ENCODE data around the gene INF2. TPM values are rescaled to one million over a fixed set of nuclear protein-coding genes. Genes with fewer than 3 reads are reported as not detected.

Gene INF2
- total RNA-seq, 1 donor from 2014 or later: 69.2 TPM

GRCh38 chr14:104757681-104758392 lies 68.4 kb downstream of the INF2 start:
- Mint-ChIP-seq H3K27ac (no peak overlapping the region), H3K36me3 (ENCODE audit: insufficient read depth) (peaks cover 14% of the 10 kb centered on the region), H3K27me3 (no peaks in the 10 kb centered on the region), H3K4me1 (ENCODE audit: low read depth) (peaks cover 16% of the 10 kb centered on the region), H3K9me3 (ENCODE audit: low read depth) (peaks cover 4% of the 10 kb centered on the region), H3K4me3 (ENCODE audit: low read depth) (no peak overlapping the region)
- TF ChIP-seq CTCF (IDR thresholded peaks at IDR 0.05; ENCODE audit: unreplicated experiment): no peak
- DNase-seq (ENCODE audit: low spot score, unreplicated experiment): no peak

GRCh38 chr14:104758981-104759969 lies 69.9 kb downstream of the INF2 start:
- Mint-ChIP-seq H3K4me3 (ENCODE audit: low read depth) (no peak overlapping the region), H3K27me3 (no peaks in the 10 kb centered on the region), H3K27ac (peak overlapping the region; percentile 83), H3K36me3 (ENCODE audit: insufficient read depth) (peaks cover 17% of the 10 kb centered on the region), H3K4me1 (ENCODE audit: low read depth) (peaks cover 9% of the 10 kb centered on the region), H3K9me3 (ENCODE audit: low read depth) (peaks cover 4% of the 10 kb centered on the region)
- no peak for TF ChIP-seq CTCF (IDR thresholded peaks at IDR 0.05; ENCODE audit: unreplicated experiment)
- DNase-seq (ENCODE audit: low spot score, unreplicated experiment): no peak

GRCh38 chr14:104765517-104765916 lies 76.1 kb downstream of the INF2 start:
- no peak for TF ChIP-seq CTCF (IDR thresholded peaks at IDR 0.05; ENCODE audit: unreplicated experiment)
- H3K4me3 Mint-ChIP-seq (ENCODE audit: low read depth): peak overlapping the region; percentile 61
- peaks cover 21% of the 10 kb centered on the region for H3K4me1 Mint-ChIP-seq (ENCODE audit: low read depth)
- DNase-seq (ENCODE audit: low spot score, unreplicated experiment): no peak
- peaks cover 29% of the 10 kb centered on the region for H3K36me3 Mint-ChIP-seq (ENCODE audit: insufficient read depth)
- H3K27ac Mint-ChIP-seq: no peak overlapping the region
- H3K27me3 Mint-ChIP-seq: no peaks in the 10 kb centered on the region
- peaks cover 18% of the 10 kb centered on the region for H3K9me3 Mint-ChIP-seq (ENCODE audit: low read depth)

- no peak for DNase-seq (ENCODE audit: low spot score, unreplicated experiment)
- Mint-ChIP-seq H3K4me1 (ENCODE audit: low read depth) (peaks cover 21% of the 10 kb centered on the region), H3K27ac (peak overlapping the region; percentile 99), H3K27me3 (no peaks in the 10 kb centered on the region), H3K36me3 (ENCODE audit: insufficient read depth) (peaks cover 37% of the 10 kb centered on the region), H3K4me3 (ENCODE audit: low read depth) (peak overlapping the region; percentile 61), H3K9me3 (ENCODE audit: low read depth) (peaks cover 20% of the 10 kb centered on the region)
- no peak for TF ChIP-seq CTCF (IDR thresholded peaks at IDR 0.05; ENCODE audit: unreplicated experiment)
These were observed 76.9 kb downstream of the INF2 start for GRCh38 chr14:104766256-104766862.
